NOMO-1 treated with DMSO at 0.1 percent for 48 hours (cell line): ENCODE results near the gene PIEZO2.
"Not testable (repeated sequence)": the region's sequence is repeated elsewhere in the genome, so short reads cannot be mapped to it uniquely, and the experiment has no call there.

Source experiments
- DNase-seq: peaks from one replicate; lab custom pipeline; 2025; ENCODE audit not compliant: unreplicated experiment; lab: John Stamatoyannopoulos, UW

Gene PIEZO2

DNA sequence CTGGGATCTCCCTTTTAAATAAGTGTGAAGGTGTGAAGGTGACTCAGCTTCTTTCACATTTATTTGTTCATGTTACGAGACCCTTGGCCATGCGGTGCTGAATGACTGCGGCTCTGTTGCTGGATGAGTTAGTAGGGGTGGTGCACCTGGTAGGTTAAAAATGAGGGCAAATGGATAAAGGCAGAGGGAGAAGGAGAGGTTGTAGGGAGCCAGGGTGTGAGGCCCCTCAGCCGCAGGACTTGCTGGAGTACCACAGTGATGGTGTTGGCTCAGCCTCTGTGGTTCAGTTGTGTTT, 459.4 kb downstream of the PIEZO2 start:
- no peak for DNase-seq

DNA sequence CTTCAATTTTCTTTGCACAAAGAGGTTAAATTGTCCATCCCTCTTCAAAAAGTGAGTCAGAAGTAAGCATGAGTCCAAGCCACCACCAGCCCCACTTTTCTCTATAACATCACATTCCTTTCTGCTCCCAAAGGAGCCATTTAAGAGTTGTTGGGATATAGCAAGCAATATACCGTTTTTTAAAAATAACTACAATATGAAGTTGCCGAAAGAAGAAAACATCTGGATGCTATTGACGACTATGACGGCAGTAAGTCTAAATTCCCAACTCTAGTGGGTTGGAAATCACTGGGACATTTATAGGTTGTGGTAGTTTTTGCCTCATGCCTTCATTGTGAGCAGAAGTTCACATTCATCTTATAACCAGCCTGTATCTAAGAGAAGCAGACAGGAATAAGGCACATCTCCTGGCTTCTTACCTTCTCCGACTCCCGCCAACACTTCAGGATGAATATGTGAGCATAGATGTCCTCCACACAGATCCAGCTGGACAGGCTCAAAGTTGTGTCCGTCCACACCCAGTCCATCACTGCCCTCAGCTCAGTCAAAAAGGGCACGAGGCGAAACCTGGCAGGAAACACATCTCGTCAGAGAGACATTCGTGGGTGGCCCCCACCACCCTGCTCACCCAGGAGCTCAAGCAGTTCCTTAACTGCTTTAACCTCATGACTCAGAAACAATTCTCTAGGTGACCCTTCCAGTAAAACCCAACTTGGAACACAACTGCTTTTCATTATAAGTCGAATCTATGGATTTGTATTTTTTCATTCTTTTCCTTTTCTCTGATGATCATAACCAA, 459.9 kb downstream of the PIEZO2 start:
- no peak for DNase-seq

DNA sequence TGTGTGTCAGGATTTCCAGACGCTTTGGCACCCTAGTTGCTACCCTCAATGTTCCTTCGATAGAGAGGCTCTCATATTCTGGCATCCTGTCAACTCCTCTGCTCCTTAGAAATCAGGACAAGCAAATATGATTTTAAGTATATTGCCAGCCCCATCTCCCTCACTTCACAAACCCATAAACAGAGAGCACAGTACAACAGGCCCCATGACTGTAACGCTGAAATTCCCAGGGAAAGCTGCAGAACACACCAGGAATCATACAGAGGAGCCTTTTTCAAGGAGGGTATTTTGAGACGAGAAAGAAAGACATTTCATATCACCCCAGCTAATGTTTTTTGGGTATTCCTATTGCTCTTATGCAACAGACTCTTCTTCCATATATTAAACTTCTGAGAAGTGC, 460.6 kb downstream of the PIEZO2 start:
- no peak for DNase-seq

DNA sequence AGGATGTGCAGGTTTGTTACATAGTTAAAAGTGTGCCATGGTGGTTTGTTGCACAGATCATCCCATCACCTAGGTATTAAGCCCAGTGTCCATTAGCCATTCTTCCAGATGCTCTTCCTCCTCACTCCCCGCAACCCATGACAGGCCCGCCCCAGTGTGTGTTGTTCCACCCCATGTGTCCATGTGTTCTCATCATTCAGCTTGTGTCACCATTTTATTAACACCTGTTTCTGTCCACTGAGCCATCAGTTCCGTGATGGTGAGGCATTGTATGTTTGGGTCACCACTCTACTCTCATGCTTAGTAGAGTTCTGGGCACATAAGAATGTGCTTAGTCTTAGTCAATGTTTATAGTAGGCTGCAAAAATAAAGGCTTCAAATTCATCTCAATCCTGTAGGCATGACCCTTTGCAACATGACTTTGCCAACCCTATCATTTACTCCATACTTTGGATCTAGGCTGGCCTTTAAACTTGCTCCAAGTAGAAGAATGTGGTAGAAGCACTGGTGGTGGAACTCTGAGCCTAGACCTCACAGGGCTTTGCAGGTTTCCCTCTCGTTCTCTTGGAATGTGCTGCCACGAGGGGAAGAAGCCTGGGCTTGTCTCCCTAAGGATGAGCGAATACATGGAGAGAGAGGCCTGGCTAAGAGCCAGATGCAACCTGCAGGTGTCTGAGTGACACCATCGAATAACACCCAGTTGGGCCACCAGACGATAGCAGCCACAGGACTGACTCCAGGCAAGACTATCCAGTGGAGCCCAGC, 462.0 kb downstream of the PIEZO2 start:
- DNase-seq = no peak

DNA sequence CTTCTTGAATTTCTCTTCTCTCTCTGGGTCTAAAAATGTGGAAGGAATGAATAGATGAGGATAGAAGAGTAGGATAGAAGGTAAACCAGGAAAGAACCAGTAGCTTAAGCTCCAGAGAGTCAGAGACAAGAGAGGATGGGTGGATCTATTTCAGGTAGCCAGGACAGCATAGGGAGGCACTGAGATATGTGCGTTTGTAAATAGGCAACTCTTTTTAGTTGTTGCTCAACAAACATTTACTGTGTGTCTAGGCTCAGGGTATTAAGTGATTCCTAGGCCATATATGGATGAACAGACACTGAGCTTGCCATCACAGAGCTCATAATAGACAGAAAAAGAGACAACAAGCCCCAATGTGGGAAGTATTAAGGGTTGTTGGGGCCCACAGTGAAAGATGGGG, 463.1 kb downstream of the PIEZO2 start:
- no peak for DNase-seq

DNA sequence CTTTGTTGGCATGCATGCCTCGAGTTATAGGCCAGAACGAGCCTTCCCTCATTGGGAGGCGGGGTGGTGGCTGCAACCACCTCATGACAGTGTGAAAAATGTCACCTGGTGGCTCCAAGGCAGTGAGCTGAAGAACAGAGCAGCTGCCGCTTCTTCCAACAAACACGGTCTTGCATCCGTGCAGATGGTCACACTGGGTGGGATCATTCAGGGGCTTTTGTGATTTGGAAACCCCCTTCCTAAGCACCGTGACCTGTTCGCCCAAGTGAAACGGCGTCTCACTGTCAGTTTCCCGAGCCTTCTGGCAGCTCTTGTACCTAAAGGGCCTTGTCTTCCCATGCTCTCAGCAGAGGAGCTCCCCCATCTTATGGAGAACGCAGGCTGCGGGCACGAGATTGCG, 463.9 kb downstream of the PIEZO2 start:
- no peak for DNase-seq

DNA sequence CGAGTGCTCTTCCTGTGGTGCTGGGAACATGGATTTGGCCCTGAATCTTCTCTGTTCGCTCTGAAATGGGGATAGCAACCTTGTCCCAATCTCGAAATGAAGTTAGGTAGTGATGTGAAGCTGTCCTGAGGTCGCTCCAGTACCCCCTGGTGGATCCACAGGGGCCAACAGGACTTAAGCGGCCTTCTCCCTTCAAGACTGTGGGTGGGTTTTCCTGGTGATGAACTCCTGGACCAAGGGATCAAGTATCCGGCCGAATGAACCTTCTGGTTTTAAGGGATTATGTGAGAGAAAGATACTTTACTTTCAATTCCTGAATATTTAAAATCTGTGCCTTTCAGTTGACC, 467.0 kb downstream of the PIEZO2 start:
- DNase-seq = no peak

DNA sequence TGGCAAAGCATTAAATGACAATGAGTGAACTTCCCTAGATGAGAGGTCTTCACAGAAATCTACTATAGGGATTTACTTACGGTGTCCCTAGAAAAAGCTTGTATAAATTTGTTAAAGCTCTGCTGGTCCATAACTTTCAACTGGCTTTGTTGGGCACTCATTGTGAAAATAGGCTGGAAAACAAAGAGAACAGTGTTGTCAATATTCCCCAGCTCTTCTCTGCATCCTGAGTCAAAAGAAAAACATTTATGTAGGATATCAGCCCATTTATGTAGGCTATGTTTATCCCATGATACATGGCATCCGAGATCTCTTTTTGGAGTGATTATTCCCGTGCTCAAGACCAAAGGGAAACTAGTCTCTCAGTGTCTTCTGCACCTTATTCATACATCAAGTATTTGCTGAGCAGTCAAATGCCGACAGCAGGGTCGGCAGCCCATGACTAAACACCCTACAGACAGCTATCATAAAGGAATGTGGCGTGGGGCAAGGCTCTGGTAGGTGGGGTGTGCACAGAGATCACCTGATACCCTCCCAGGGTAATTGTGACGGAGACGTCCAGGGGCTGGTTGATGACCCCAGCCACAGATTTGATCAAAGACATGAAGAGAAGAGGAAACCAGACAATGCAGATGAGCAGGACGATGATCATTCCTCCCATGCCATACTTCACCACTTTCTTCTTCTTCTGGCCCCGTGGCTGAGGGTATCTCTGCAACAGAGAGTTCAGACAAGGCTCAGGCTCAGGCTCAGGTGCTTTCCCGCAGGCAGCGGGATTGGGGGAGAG, 467.6 kb downstream of the PIEZO2 start:
- DNase-seq = no peak

DNA sequence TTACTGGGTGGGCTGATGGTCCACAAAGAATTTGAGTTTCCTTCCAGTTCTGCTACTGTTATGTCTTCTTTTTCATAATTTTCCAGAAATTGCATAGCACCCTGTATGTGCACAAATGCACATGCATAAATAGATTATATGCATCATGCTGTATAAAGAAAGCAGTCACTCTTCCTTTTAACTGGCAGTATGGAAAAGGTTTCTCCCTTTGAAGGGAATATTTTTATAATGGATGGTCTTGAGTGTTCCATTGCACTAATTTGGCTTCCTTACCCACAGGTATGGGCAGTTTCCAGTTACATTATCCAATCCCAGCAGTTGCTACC, 469.1 kb downstream of the PIEZO2 start:
- DNase-seq = no peak

DNA sequence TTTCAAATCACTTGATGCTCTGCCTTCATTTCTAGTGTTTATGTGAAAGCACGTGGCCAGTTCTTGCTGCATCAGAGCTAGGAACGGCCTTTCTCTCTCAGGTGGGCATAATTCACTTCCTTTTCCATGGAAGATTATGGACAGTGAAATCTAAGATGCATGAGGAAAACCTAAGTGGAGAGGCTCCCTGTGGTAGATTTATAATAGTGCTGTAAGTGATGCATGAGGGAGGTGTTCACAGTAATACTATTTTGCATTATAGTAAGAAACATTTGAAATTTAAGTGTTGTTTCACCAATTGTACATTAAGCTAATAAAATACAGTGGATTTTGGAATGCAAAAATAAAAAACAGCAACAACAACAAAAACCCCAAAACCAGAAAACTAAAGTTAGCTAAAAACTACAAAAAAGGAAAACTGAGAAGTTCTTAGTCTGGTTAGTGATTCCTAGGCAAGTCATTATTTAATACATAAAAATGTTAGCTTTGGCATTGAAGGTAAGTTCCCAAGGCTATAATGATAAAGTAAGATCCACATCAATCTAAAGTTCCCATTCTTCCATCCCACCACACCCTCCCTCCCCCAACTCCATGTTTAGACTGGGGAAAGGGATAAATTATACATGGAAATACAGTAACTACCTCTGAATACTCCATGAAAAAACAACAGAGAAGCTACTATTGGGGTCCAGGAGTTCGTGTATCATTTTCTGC, 469.7 kb downstream of the PIEZO2 start:
- DNase-seq = no peak

DNA sequence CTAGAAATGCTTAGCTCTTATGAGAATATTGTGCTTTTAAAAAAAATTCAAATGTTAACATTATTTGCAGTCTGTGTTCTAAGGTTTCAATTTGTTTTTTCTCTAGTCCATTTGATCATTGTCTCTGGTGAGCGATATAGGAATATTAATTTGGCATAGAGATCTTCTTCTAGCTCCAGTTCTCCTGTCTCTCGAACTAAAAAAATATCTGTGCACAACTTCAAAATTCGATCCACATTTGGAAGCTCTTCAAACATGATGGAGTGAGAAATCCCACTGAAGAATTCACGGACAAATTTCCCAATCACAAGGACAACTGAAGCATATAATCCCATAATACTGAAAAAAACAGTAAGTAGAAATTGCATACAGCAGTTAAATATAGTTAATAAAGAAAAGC, 477.9 kb downstream of the PIEZO2 start:
- DNase-seq = no peak

DNA sequence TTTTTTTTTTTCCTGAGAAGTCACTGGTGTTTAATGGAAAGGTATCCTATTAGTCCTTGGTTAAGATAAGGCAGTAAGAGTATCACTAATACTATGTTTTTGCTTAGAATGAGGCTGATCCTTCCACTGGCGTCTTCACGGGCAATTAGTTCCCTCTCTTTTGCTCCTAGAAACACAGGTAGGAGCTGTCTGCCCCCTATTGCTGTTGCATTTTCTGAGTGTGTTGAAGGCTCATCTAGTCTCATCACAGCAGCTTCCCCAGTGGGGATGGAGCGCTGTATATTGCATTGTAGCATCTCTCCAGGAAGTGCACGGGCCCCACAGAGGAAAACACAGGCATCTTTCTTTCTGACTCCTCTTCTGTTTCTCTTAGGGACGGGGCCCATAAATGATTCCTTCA, 478.5 kb downstream of the PIEZO2 start:
- no peak for DNase-seq

DNA sequence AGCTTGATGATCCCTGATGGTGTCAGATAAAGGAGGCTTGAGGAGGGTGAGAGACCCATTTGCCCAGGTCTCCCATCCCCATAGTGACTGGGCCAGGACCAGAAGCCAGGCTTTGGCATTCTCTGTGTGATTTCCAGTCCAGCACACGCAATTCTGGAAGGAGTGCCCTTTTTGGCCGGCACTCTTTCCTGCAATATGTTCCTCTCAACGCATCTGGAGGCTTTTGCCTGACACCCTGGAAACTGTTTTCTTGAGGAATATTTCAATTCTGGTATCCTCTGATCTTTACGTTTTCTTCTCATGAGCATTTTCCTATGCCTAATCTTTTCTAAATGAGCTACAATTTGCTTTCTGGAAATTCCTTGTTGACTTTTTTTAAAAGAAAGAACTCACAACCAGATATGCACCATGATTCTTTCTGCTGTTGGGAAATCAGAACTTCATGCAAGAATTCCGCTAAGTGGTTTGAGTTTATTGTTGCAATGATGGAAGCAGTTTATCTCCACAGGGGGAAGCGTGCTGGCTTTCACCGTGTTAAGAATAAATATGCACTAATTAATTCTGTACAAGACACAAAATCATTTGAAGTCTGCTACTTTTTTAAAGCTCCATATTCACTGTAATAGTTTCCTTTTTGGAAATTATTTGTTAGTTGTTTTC, 479.8 kb downstream of the PIEZO2 start:
- no peak for DNase-seq

DNA sequence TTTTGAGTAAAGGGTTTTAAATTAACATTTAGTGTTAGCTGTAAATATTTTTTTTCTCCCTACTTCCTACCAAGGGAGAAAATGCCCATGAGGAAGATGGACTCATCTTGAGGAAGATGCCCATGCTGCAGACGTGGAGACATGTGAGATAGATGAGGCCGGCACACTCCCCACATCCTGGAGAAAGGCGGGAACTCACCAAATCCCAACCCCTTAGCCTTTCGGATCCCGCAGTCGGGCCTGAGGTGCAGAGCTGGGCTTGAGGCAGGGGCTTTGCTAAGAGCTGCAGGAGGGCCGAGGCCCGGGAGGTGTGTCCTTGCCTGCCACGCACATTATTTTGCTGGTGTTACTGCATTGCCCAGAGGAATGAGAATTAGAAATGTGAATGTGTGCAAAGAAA, 485.6 kb downstream of the PIEZO2 start:
- no peak for DNase-seq

DNA sequence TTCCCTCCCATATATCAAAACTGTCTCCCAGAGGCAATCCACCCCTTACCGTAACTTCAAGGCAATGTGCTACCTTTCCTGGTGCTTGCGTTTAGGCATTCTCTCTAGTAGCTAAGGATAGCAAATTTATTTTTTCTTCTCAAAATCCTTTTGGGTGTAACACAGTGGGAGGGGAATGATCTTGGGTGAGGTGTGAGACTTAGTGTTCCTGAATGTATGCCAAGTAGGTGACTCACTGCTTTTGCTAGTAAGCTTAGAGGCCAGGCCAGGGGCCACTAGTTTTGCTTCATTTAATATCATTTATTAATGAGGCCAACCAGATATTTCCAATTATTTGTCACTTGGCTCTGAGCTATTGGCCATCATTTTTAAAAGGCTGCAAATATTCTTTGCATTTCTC, 488.1 kb downstream of the PIEZO2 start:
- DNase-seq = no peak

DNA sequence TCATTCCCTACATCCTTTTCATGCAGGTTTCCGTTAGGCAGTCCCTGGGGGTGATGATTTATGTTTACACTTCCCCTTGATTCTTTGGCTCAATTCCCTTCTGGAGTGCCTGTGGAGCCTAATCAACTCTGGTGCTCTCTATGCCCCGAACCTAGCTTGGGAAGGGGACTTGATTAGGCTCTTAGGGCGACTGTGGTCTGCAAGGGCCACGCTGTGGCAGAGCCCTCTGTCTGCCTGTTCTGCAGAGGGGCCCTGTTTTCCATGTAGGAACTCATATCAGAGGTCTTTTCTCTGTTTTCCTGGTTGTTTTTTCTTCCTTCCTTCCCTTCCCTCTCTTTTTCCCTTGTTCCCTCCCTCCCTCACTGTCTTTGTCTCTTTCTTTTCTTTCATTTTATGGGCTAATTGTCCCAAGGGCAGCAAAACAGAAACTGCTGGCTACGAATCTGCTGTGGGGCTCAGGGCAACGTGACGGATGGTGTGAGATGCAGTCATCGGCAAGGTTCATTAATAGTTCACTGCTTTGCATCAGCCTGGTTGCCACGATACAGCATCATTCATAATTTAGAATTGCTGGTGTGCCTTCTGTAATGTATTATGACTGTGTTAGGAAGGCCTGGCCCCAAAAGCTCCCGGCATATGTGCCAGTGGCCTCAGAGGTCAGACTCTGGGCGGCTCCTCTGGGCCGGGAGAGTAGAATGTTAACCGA, 489.0 kb downstream of the PIEZO2 start:
- no peak for DNase-seq

DNA sequence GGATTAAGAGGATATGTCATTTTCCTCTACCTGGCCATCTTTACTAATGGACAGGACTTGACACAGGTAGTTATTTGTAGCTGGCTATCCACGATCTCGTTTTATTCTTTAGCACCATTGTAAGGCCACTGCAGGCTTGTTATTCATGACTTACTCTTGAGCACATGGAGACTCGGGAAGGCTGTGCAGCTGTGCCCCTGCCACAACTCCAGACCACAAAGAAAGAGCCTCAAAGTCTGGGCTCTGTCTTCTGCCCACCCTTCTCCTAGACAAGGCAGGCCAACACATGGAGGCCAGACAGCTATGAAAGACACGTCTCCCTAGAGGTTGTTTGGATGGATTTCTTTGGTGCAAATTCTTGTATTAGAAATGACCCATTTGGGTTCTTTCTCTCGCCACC, 489.8 kb downstream of the PIEZO2 start:
- DNase-seq = no peak

DNA sequence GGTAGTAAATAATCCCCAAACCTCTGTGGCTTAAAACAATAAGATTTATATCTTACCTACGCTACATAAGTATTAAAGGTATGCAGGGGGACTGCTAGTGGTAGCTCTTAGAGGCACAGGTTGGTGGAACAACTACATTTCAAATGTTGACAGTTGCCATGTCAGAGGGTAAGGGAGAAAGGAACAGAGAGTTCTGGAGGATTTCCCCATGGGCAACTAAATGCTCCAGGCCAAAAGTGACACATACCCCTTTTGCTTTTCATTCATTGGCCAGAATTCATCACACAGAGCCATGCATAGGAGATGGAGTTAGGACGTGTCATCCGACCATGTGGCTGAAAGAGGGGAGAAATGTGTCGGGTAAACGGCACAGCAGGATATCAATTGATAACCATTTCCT, 490.4 kb downstream of the PIEZO2 start:
- no peak for DNase-seq

DNA sequence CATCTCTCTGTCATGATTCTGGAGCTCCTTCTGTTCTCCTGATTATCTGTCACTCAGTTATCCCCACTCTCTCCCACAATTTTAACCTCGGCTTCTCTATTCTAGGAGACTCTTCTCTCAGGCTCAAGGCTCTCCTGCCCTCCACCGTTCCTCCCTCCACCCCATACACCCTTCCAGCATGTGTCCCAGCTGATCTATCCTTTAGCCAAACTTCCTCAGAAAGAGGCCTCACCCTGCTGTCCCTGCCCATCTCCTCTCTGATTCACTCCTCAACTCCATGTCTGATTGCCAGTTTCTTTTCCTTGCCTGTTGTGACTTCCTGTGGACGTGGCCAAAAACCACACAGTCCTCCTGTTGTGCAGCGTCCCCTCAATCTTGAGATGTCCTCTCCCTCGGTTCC, 505.4 kb downstream of the PIEZO2 start:
- not testable (repeated sequence) for DNase-seq

DNA sequence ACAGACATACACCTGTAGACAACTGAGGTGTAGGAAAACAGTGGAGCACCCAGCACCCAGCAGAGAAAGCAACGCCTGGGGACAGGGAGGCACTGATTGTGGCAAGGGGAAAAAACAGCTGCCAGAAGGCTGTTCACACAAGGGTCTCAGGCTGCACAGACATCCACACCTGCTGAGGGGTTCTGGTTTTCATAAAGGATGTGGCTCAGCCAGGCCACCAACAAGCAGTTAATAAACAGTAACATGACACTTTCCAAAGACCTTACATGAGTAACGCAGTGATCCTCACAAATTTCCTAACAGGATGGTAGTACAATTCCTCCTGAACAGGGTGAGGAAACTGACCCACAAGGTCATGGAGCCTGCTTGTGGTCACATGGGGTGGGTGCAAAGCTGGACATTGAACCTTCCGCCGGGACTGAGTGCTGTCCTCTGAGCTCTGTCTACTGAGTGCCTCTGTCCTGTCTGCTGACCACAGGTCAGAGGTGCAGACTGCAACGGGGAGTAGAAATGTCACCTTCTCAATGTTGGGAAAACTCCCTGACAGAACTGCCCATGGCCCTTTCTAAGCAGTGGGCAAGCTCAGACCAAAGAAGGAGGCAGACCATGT, 506.3 kb downstream of the PIEZO2 start:
- DNase-seq = not testable (repeated sequence)
